HepG2 (cell line): Measurements from ENCODE around the gene LASP1. TPM values are rescaled to one million over a fixed set of nuclear protein-coding genes. Genes with fewer than 3 reads are reported as not detected.

Source experiments
- ARID2 ChIP-seq: sonication (generic); formaldehyde crosslinking; IDR thresholded peaks from 2 replicates; pipeline ENCODE4 v1.8.1; 2022; ENCODE audit warnings: mild to moderate bottlenecking, missing genetic modification reagents, borderline replicate concordance
- CCDC6 ChIP-seq: sonication (generic); formaldehyde crosslinking; IDR thresholded peaks from 2 replicates; pipeline ENCODE4 v1.8.1; 2022; ENCODE audit warnings: mild to moderate bottlenecking, missing genetic modification reagents, moderate library complexity
- IRF2 ChIP-seq: IDR thresholded peaks from 2 replicates; pipeline ENCODE4 v1.6.1; 2018; ENCODE audit warnings: missing genetic modification reagents, missing compliant biosample characterization
- KLF6 ChIP-seq: IDR thresholded peaks from 2 replicates; pipeline ENCODE4 v1.8.0; 2016; ENCODE audit warnings: missing biosample characterization, missing genetic modification reagents
- MTF2 ChIP-seq: sonication (generic); formaldehyde crosslinking; IDR thresholded peaks from 2 replicates; pipeline ENCODE4 v1.5.0; 2020; ENCODE audit warnings: missing genetic modification reagents, borderline replicate concordance
- SKIL ChIP-seq: sonication (generic); formaldehyde crosslinking; IDR thresholded peaks from 2 replicates; pipeline ENCODE4 v1.8.0; 2022; ENCODE audit warnings: missing genetic modification reagents, mild to moderate bottlenecking, moderate library complexity, borderline replicate concordance
- ZBTB21 ChIP-seq: sonication (generic); formaldehyde crosslinking; IDR thresholded peaks from 2 replicates; pipeline ENCODE4 v1.4.0; 2020; ENCODE audit warnings: missing genetic modification reagents
- ZBTB33 ChIP-seq: sonication (generic); formaldehyde crosslinking; IDR thresholded peaks from 2 replicates; pipeline ENCODE4 v1.4.0; 2020; ENCODE audit warnings: missing genetic modification reagents
- ZNF280D ChIP-seq: sonication (generic); formaldehyde crosslinking; IDR thresholded peaks from 2 replicates; pipeline ENCODE4 v1.5.1; 2020; ENCODE audit warnings: mild to moderate bottlenecking, missing genetic modification reagents
- ZNF292 ChIP-seq: sonication (generic); formaldehyde crosslinking; IDR thresholded peaks from 2 replicates; pipeline ENCODE4 v1.8.1; 2022; ENCODE audit warnings: mild to moderate bottlenecking, low read depth, missing genetic modification reagents, borderline replicate concordance
- ZNF432 ChIP-seq: sonication (generic); formaldehyde crosslinking; IDR thresholded peaks from 2 replicates; pipeline ENCODE4 v1.5.0; 2020; ENCODE audit warnings: missing genetic modification reagents, mild to moderate bottlenecking, borderline replicate concordance
- polyA plus RNA-seq, 8 experiments: library from polyadenylated mRNA; depleted of rRNA in 3 of 8; stranded (reverse) in 7 of 8; unstranded in 1 of 8; fragments of >200 nt; fragmentation: Illumina TruSeq in 4 of 8; extraction: Trizol in 4 of 8; gene quantifications; 2 replicates each; pipeline versions ENCODE4 v1.2.1 to v1.2.3, GENCODE V29; 2011 to 2016; ENCODE audit warnings: low read depth in 4 of 8, missing spikeins in 1 of 8, mixed read lengths in 1 of 8; ENCODE audit not compliant: insufficient read depth in 1 of 8
- total RNA-seq, 5 experiments: library from RNA; depleted of rRNA; stranded (reverse); fragments of >200 nt; fragmentation: Illumina TruSeq; extraction: Trizol; gene quantifications; 2 replicates each; pipeline ENCODE4 v1.2.3, GENCODE V29; 2016; ENCODE audit warnings: low read depth in 1 of 5
- TF ChIP-seq, protein P1 (sequence below), 2 experiments: IDR thresholded peaks; 2 replicates each; pipeline ENCODE4 v1.6.1; 2011 to 2012; ENCODE audit warnings: low read length in 2 of 2, borderline replicate concordance in 1 of 2, low read depth in 1 of 2, mild to moderate bottlenecking in 1 of 2, moderate library complexity in 1 of 2
- TF ChIP-seq, protein P2 (sequence below): sonication (generic); formaldehyde crosslinking; IDR thresholded peaks from 2 replicates; pipeline ENCODE4 v1.4.0; 2020; ENCODE audit warnings: missing genetic modification reagents

The LASP1 gene
- total and polyA plus RNA-seq, 2 of the 13 experiments (the other 11 are each of a cell fraction or from before 2014, with no cell fraction given), result 70.1 to 97.0 TPM

- TF ChIP-seq, protein P1, sequence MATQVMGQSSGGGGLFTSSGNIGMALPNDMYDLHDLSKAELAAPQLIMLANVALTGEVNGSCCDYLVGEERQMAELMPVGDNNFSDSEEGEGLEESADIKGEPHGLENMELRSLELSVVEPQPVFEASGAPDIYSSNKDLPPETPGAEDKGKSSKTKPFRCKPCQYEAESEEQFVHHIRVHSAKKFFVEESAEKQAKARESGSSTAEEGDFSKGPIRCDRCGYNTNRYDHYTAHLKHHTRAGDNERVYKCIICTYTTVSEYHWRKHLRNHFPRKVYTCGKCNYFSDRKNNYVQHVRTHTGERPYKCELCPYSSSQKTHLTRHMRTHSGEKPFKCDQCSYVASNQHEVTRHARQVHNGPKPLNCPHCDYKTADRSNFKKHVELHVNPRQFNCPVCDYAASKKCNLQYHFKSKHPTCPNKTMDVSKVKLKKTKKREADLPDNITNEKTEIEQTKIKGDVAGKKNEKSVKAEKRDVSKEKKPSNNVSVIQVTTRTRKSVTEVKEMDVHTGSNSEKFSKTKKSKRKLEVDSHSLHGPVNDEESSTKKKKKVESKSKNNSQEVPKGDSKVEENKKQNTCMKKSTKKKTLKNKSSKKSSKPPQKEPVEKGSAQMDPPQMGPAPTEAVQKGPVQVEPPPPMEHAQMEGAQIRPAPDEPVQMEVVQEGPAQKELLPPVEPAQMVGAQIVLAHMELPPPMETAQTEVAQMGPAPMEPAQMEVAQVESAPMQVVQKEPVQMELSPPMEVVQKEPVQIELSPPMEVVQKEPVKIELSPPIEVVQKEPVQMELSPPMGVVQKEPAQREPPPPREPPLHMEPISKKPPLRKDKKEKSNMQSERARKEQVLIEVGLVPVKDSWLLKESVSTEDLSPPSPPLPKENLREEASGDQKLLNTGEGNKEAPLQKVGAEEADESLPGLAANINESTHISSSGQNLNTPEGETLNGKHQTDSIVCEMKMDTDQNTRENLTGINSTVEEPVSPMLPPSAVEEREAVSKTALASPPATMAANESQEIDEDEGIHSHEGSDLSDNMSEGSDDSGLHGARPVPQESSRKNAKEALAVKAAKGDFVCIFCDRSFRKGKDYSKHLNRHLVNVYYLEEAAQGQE (IDR thresholded peaks at IDR 0.05; ENCODE audit: borderline replicate concordance in 1 of 2, low read depth in 1 of 2, low read length in 2 of 2), result peak in 1 of 2 experiments; percentile 82; a peak in 2 of 4 replicates
- TF ChIP-seq ZNF432 (CRISPR knock-in tag) (no peak), CCDC6 (peak; percentile 73; the same call in 1 of the 2 replicates), ZNF280D (CRISPR knock-in tag) (peak; percentile 72; the same call in 1 of the 2 replicates), ARID2 (CRISPR knock-in tag) (peak; percentile 99), KLF6 (peak; percentile 97), ZBTB33 (CRISPR knock-in tag) (peak; percentile 61; the same call in 1 of the 2 replicates), MTF2 (CRISPR knock-in tag) (no peak), ZBTB21 (CRISPR knock-in tag) (peak; percentile 99), SKIL (CRISPR knock-in tag) (peak; percentile 59; the same call in 1 of the 2 replicates), IRF2 (CRISPR knock-in tag) (peak; percentile 96), ZNF292 (CRISPR knock-in tag) (no peak)
- TF ChIP-seq, protein P2, sequence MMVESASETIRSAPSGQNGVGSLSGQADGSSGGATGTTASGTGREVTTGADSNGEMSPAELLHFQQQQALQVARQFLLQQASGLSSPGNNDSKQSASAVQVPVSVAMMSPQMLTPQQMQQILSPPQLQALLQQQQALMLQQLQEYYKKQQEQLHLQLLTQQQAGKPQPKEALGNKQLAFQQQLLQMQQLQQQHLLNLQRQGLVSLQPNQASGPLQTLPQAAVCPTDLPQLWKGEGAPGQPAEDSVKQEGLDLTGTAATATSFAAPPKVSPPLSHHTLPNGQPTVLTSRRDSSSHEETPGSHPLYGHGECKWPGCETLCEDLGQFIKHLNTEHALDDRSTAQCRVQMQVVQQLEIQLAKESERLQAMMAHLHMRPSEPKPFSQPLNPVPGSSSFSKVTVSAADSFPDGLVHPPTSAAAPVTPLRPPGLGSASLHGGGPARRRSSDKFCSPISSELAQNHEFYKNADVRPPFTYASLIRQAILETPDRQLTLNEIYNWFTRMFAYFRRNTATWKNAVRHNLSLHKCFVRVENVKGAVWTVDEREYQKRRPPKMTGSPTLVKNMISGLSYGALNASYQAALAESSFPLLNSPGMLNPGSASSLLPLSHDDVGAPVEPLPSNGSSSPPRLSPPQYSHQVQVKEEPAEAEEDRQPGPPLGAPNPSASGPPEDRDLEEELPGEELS, result peak; percentile 83
Observed at GRCh38 chr17:38853292-38854219, 16.3 kb upstream of the LASP1 start, which contains the start of gene RPL23 (continued).
